GM18858 (cell line): ENCODE data around the gene ACSL6.

Source experiments
- ATAC-seq: cut with Tn5 transposase; IDR thresholded peaks from one replicate; pipeline ENCODE4 v1.9.1; 2021; ENCODE audit not compliant: unreplicated experiment

Gene ACSL6, protein sequence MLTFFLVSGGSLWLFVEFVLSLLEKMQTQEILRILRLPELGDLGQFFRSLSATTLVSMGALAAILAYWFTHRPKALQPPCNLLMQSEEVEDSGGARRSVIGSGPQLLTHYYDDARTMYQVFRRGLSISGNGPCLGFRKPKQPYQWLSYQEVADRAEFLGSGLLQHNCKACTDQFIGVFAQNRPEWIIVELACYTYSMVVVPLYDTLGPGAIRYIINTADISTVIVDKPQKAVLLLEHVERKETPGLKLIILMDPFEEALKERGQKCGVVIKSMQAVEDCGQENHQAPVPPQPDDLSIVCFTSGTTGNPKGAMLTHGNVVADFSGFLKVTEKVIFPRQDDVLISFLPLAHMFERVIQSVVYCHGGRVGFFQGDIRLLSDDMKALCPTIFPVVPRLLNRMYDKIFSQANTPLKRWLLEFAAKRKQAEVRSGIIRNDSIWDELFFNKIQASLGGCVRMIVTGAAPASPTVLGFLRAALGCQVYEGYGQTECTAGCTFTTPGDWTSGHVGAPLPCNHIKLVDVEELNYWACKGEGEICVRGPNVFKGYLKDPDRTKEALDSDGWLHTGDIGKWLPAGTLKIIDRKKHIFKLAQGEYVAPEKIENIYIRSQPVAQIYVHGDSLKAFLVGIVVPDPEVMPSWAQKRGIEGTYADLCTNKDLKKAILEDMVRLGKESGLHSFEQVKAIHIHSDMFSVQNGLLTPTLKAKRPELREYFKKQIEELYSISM

DNA sequence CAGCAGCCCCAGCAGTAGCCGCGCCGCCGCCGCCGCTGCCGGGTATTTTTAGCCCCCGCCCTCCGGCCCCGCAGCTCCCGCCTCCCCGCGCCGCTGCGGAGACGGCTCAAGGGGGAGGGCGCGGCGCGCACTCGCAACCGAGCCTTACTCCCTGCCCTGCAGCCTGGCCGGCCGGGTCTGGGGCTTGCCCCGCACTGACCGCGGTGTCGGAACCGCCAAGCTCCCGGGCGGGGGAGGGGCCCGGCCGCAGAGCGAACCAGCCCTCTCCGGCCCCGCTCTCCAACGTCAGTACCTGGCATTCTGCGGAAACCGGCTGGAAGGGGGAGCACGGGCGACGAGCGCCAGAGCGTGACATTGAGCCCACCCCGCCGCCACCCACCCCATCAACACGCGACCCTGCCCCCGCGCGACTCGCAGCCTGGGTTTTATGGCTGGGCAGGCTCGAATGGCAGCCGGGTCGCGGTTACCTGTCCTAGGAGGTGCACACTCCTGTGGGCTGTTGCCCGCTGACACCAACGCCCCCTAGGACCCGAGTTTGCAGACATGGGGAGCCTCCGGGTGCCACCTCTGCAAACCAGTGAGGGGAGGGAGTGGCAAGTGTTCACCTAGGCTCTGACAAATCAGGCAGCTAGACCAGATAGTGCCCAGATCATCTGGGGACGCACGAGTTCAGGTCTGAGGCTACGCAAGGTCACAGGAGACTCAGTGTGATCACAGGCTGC, at the start of gene ACSL6:
Gene ACSL6, minus strand, starts transcription at position 37 of the 722 bp plus-strand sequence. CDS start 105 bp downstream, outside the sequence.
- ATAC-seq, result no peak

DNA sequence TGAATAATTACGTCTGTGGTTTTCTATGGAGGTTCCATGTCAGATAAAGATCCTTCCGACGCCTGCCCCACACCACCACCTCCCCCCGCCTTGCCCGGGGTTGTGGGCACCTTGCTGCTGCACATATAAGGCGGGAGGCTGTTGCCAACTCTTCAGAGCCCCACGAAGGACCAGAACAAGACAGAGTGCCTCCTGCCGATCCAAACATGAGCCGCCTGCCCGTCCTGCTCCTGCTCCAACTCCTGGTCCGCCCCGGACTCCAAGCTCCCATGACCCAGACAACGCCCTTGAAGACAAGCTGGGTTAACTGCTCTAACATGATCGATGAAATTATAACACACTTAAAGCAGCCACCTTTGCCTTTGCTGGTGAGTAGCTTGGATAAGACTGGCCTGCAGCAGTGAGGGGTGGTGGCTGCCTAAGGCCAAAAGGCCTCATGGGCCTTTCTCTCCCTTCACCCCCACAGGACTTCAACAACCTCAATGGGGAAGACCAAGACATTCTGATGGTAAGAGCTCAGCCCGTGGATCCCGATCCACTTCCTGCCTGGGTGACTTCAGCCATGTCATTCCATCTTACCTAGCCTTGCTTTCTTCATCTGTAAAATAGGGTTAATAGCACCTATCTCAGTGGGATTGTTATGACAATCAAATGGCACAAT, 49.2 kb upstream of the ACSL6 start, which contains the start of gene IL3:
Gene IL3, plus strand, starts transcription at position 155 of the 661 bp plus-strand sequence. Its CDS starts 52 bp downstream, at position 207.
- no peak for ATAC-seq

DNA sequence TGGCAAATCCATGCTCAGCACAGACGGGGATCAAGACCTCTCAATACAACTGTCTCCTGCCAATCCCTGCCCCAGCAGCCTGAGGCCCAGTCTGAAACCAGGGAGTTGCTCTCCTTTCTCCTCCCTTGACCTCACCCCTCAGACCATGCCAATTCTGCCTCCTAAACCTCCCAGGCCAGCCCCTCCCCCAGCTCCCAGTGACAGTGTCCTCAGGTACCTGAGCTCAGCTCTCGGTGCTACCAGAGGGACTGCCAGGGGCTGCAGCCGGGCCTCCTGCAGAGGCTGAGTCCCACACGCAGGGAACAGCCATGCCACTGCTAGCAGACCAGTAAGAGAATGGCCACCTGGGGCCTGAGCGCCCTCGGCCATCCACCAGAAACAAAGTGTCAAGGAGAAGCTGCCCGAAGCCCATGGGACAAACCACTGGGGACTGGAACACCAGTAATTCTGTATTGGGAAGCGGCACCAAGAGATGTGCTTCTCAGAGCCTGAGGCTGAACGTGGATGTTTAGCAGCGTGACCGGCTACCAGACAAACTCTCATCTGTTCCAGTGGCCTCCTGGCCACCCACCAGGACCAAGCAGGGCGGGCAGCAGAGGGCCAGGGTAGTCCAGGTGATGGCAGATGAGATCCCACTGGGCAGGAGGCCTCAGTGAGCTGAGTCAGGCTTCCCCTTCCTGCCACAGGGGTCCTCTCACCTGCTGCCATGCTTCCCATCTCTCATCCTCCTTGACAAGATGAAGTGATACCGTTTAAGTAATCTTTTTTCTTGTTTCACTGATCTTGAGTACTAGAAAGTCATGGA, 48.4 kb upstream of the ACSL6 start:
- ATAC-seq, result no peak

DNA sequence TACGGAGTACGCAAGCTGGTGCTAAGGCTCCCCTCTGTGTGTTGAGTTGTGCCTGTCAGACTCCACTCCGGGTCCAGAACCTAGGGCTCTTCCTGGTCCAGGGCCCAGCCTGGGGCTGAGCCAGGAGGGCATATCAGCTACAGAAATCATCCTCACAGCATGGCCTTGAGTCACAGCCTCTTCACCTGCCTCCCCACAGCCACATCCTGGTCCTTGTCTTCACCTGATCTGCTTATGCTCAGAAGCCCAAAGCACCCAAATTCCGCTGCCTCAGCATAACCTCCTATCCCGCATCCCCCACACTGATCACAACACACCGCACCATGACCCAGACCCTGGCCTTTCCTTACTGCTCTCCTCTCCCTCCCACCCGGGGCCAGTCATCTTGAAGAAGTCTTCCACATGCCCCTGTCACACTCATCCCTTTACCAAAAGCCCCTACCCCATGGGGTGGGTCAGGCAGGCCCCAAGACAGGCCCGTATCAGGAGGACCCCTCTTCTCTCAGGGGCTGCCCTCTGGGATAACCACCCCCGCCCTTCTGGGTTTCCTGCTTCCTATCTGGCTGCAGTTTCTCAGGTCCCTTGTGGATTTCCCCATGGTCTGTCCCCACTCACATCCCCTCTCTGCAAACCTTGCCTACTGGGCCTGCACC, 47.7 kb upstream of the ACSL6 start:
- no peak for ATAC-seq

DNA sequence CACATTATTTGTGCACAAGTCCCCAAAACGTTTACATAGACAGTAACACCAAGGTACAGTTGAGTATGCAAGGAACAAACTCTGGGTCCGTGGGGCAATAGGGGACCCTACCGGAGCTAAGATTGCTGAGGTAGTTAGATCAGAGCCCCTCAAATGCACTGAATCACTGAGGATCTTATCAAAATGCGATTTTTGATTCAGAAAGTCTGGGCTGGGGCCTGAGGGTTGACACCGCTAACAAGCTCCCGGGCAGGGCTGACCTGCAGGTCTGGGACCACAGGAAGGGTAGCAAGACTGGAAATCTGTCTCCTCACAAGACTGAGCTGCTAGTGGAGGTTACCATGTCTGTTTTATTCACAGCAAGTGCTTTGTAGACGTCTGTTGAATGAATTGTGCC, 47.2 kb upstream of the ACSL6 start:
- ATAC-seq, result no peak

DNA sequence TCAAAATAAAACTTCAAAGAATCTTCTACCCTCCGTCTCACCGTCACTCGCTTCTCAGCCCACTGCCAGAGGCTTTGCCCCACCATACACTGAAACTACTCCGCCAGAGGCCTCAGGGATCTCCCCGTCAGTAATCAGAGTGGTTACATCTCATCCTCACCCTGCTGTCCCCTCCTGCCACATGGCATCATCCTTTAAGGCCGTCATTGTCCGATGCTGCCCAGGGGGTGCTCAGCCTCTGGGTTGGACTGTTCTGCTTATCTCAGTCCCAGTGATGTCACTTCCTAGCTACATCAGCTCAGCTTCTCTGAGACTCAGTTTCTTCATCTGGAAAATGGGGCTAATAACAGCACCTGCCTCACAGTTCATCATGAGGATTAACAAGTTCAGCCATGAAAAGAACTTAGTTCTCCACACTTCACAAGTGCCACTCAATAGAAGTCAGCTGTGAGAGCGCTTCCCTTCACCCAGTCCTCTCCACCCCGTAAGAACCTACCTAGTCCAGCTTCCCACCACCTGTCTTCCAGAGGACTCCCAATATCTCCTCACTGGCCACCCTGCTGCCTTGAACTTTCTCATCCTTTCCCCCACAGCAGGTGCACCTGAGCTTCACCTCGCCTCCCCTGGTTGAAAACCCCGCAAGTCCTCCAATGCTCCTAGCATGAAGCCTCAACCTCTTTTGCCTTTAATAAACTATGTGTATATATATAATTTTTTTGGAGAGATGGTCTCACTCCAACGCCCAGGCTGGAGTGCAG, 46.2 kb upstream of the ACSL6 start:
- ATAC-seq, result no peak

DNA sequence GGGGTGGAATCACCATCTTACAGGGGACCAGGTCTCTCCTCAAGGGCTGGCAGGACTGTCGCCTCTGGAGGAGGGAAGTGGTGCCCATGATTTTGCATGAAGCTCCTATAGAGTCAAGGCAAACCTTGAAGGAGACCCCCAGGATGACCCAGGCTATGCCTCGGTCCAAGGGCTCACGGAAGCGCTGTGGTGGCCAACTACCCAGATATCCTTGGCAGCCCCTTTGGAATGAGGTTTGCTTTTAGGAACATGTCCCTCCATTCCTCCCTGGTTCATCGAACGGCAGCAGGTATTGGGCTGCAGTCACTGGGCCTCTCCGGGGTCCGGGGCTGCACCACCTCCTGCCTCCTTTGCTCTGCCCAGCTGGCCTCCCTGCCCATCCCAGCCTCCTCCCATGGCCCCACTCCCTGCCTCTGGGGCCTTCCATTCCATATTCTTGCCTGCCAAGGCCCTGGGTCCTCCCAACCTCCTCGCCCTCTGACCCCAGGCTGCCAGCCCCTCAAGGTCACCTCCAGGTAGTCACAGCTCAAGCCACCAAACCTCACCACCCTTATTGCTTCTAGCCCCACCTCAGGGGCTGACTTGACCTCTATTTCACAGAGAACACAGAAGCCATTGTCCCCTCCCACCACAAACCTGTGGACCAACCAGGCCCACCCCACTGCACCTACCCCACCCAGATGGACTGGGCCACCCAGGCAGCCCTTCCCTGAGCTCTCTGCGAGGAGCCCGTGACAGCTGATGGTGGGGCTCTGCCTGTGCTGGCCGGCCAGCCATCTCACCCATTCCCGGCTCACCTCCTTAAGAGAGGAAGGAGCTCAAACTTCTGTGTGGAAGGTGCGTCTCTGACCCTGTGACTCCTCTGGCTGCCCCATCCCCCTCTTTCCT, 45.4 kb upstream of the ACSL6 start:
- ATAC-seq, result no peak

DNA sequence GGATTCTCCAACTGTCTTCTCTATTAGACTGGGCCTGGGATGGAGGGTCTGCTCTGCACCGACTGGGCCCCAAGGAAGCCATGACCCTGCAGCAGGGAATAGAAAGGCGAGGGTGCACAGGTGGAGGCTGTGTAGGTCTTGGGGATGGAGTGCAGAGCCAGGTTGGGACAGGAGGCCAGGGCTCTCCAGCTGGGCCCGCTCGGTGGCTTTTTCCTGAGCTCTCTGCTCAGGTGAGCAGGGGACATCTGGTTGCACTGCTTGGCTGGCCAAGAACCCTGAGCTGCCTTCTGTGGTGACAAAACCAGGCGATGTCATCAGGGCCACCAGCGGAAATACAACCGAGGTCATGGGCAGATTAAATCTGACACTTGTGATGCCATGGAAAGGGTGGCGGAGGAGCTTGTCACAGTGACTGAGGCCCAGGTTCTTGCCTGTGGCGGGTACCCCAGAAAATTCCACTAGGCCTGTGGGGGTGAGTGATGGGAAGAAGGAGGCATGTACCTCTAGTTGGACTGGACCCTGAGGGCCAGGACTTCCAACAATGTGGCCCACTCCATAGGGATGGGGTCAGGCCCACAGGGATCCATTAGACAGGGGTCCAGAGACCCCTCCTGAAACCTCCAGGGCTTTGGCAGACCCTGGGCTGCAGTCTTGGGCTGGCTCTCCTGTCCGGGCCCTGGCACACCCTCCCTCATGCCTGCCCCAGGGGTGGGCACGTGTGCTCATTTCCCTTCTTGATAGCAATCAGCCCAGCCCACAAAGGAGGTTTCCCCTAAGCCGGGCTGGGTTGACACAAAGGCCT, 44.6 kb upstream of the ACSL6 start:
- no peak for ATAC-seq

DNA sequence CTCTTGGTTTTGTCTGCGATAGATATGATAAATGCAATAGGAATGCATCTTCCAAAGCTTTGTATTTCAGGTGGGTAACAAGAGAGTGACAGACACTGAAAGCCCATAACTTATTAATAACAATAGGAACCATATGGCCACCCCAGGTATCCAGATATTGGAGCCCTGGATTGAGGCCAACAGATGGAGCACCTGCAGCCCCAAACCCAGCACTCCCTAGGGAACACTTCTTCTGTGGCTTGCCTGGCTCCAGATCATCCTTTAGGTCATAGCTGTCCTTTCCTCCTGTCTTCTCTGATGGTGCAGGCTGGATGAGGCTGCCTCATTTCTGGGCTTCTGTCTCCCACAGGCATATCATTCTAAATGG, 44.0 kb upstream of the ACSL6 start:
- no peak for ATAC-seq

DNA sequence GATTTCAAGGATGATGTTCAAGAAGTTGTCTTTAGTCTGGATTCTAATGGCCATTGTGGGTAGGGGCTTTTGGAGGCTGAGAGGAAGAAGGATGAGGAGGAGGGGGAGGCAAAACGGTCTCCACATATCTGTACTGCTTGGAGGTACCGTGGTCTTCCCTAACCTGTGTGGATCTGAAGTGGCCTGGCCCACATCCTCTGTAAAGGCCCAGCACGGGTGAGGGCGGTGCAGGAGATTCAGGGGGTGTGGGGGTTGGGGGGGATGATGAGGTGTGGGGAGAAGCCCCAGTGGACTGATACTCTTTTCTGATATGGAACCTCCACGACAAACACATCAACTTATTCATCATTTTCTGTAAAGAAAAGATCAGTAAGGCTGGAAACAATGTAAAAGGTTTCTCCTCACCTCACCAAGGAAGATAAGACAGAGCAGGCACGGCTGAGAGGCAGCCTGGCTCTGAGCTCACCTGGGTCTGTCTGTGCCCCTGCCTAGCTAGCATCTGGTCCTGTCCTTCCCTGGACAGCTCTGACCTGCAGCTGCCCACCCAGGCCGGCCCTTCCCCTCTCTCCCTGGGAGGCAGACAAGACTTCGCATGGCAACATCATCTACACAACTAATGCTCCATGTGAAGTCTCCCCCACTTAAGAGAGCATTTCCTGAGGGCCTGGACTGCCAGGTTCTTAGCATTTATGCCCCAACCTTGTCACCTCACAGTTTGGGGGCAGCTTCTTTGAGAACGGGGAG, 43.4 kb upstream of the ACSL6 start:
- ATAC-seq, result no peak

DNA sequence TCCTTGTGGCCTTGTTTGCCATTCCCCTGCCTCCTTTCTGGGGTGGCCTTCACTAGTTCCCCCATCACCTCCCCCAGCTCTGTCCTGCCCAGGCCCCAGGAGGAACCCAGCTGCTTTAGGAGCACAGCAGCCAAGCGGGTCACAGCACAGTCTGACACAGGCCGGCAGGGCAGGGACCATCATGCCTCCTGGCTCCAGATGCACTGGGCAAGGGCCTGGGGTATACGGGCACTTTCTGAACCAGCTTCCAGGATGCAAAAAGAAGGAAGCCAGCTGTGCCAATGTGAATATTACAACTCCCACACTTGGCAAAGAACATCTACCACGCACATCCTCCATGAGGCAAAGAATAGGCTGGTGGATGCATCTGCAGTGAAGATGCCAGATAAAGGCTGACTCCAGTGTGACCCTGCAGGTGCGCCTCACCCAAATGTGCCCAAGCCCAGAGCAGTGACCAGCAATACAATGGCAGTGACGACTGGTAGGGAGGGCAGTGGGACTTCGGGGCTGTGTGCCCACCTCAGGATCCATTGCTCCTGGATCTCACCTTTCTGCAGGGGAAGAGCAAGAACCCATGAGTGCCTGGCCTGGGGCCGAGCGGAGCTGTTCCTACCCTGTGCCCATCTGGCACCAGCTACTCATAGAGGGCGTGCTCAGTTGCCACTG, 42.7 kb upstream of the ACSL6 start:
- ATAC-seq, result no peak

DNA sequence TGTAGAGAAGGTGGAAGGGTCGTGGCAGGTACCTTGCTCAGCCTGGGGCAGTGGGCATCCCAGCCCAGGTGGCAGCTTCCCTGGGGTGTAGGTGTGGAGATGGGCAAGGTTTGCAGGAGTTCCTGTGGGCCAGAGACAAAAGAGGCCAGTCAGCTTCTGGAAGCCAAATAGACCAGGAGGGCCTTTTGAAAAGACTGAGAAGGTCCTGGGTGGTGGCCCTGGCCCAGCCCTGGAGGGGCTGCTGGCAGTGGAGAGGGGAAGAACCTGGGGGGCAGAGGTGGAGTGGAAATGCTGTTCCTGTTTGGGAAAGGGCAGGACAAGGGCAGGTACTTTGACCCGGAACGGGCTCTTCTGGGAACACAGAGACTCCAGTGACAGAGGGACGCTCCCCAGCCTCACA, 42.0 kb upstream of the ACSL6 start:
- ATAC-seq, result no peak

DNA sequence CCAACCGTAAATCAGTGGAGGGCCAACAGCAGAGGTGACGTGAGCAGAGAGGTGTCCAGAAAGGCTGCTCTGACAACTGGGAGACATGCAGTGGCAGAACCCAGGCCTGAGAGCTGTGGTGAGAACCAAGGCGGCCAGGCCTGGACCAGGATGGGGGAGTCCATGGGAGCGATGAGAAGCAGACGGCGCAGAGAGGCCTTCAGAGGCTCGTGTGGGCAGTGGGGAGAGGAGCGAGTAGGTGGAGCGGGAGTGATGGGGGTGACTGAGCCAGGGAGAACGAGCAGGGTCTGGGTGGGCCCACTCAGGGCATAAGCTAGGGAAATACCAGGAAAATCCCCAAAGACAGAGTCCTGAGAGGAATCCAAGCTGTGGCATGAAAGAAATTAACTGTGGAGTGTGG, 41.1 kb upstream of the ACSL6 start:
- ATAC-seq, result no peak

DNA sequence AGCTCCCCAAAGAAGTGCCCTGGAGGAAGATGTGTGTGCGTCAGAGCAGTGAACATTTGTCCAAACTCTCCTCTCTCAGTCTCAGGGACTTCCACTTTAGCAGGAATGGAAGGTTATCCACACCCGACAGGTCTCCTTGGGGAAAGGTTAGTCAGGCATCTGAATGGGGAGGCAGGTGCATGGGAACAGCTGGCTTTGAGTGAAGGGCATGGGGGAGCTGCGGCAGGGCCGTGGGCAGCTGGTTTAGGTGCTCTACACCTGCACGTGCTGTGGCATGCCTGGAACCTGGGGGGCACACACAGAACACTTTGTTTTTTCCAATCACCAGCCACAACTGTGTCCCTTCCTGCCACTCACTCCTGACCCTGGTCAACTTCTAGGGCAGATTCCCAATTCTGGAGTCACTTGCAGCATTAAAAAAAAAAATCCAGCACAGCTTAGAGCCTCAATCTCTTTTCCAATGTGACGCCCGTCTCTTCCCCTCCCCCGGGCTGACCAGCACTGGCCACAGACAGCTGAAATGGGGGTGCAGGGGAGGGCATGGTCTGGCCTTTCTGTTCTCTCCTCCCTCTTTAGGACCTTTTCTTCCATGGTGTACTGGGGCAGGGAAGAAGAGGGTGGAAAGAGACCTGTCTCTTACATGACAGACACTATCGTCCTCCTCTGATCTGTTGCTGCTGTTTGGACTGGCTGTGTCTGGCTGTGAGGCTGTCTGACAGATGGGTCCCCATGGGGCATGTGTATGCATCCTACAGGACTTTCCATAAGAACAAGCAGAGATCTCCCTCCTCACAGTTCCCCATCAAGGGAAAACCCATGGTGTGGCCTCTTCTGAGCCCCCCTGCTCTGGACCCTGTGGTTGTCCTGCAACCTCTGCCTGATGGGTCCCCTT, 39.4 kb upstream of the ACSL6 start:
- ATAC-seq, result no peak

DNA sequence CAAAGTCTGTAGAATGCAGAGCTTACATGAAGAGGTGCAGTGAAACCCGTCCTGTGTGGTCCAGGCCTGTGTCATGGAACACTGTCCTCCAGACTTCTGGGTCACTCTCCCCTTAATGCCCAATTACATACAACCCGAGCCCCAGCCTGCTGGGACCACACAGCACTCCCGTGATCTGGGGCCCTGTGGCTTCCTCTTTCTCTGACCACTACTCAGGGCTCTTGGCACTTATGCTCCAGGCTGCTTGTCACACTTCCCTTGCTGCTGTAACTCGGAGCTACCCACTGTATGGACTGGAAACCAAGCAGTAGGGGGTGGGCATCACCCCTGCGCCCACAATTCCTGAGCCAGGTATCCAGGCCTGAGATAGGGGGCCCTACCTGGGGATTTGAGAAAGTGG, 38.7 kb upstream of the ACSL6 start:
- no peak for ATAC-seq
